ENCODE data around the gene NEUROD4.
A peak's percentile ranks its signal among the peaks of the same experiment; 100 is the strongest.

Gene NEUROD4

DNA sequence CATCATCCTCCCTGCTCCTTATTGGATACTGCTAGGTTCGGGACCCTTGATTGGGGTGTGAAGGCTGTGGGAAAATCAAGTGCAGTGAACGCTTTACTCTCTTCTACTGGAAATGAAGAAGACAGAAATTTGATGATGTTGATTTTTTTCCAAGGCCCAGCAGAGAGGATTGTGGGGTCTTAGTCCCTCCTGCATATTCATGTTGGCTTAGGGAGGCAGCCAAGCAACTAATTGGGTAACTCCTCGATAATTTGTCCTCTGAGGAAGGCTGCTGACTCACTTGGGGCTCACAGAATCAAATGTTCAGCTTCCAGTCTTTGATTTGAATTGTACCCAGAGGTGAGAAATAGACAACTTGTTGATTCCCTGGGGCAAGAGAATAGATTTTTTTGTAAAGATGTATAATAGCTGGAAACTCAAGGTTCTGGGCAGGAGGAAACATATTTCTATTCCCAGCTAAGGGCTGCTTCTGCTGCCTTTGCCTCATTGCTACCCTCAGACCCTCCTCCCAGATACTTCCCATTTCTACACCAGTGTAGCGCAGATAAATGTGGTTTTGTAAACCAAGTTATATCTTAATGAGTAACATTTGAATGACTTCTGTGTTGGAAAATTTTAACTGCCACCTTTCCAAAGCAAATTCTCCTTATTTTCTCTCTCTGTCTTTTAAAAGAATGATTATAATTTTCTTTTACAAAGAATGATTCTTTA is 21.7 kb downstream of the NEUROD4 start:
- TF ChIP-seq, protein P1, sequence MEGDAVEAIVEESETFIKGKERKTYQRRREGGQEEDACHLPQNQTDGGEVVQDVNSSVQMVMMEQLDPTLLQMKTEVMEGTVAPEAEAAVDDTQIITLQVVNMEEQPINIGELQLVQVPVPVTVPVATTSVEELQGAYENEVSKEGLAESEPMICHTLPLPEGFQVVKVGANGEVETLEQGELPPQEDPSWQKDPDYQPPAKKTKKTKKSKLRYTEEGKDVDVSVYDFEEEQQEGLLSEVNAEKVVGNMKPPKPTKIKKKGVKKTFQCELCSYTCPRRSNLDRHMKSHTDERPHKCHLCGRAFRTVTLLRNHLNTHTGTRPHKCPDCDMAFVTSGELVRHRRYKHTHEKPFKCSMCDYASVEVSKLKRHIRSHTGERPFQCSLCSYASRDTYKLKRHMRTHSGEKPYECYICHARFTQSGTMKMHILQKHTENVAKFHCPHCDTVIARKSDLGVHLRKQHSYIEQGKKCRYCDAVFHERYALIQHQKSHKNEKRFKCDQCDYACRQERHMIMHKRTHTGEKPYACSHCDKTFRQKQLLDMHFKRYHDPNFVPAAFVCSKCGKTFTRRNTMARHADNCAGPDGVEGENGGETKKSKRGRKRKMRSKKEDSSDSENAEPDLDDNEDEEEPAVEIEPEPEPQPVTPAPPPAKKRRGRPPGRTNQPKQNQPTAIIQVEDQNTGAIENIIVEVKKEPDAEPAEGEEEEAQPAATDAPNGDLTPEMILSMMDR (IDR thresholded peaks at IDR 0.05; ENCODE audit: insufficient read depth, low read depth, low read length, missing control alignments) = no peak
- DNase-seq (ENCODE audit: low read depth) = peak; percentile 5
- no peak overlapping the region for H3K4me3 ChIP-seq (ENCODE audit: low read length)

- no peak overlapping the region for H3K4me3 ChIP-seq (ENCODE audit: low read length)
- no peak for DNase-seq (ENCODE audit: low read depth)
- TF ChIP-seq, protein P1 (IDR thresholded peaks at IDR 0.05; ENCODE audit: insufficient read depth, low read depth, low read length, missing control alignments) = no peak
These were observed 23.8 kb downstream of the NEUROD4 start for GRCh38 chr12:55043542-55043941.

DNA sequence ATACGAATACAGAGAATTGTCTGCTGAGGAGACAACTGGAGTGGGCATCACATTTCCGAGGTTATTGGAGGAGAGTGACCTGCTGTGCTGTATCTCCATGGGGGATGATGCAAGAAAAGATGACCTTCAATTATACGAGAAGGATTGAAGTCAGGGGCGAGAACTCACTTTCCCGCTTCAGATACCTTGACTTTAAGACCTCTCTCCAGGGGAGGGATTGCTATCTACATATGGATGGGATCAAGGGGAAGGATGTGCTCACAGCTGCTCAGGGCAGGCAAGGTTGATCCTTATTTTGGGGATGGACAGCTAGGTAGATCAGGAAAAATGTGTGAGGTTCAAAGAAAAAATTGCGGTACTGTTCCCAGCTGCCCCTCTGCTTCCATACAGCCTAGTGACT is 24.4 kb downstream of the NEUROD4 start:
- no peak overlapping the region for H3K4me3 ChIP-seq (ENCODE audit: low read length)
- TF ChIP-seq, protein P1 (IDR thresholded peaks at IDR 0.05; ENCODE audit: insufficient read depth, low read depth, low read length, missing control alignments) = no peak
- no peak for DNase-seq (ENCODE audit: low read depth)

DNA sequence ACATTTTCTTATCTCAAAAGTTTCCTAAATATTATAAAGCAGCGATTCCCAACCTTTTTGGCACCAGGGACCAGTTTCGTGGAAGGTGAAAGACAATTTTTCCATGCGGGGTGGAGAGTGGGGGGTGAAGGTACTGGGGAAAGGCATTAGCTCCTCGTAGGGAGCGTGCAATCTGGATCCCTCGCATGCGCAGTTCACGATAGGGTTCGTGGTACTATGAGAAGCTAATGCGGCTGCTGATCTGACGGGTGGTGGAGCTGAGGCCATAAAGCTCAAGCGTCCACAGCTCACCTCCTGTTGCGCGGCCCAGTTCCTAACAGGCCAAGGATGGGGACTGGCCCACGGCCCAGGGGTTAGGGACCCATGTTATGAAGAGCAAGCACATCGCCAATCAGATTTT is 29.9 kb downstream of the NEUROD4 start:
- no peak for DNase-seq (ENCODE audit: low read depth)
- TF ChIP-seq, protein P1 (IDR thresholded peaks at IDR 0.05; ENCODE audit: insufficient read depth, low read depth, low read length, missing control alignments) = no peak
- H3K4me3 ChIP-seq (ENCODE audit: low read length) = no peak overlapping the region

GRCh38 chr12:55051197-55051947 is 31.6 kb downstream of the NEUROD4 start:
- TF ChIP-seq, protein P1 (IDR thresholded peaks at IDR 0.05; ENCODE audit: insufficient read depth, low read depth, low read length, missing control alignments) = no peak
- peak; percentile 55 for DNase-seq (ENCODE audit: low read depth)
- no peak overlapping the region for H3K4me3 ChIP-seq (ENCODE audit: low read length)

- TF ChIP-seq, protein P1 (IDR thresholded peaks at IDR 0.05; ENCODE audit: insufficient read depth, low read depth, low read length, missing control alignments) = no peak
- H3K4me3 ChIP-seq (ENCODE audit: low read length) = no peak overlapping the region
- peak; percentile 12 for DNase-seq (ENCODE audit: low read depth)
These were observed 37.7 kb downstream of the NEUROD4 start for GRCh38 chr12:55057481-55057880.

All from epithelial cell of esophagus (primary cell).